HG02623 (cell line): ENCODE data around the gene RAN.
A peak's percentile ranks its signal among the peaks of the same experiment; 100 is the strongest.
"Not testable (repeated sequence)": the region's sequence is repeated elsewhere in the genome, so short reads cannot be mapped to it uniquely, and the experiment has no call there.

Experiments
- ATAC-seq: cut with Tn5 transposase; IDR thresholded peaks from one replicate; pipeline ENCODE4 v1.9.1; 2021; ENCODE audit warnings: moderate library complexity; ENCODE audit not compliant: unreplicated experiment

The RAN gene

GRCh38 chr12:130878193-130879185, 6.6 kb downstream of the RAN start:
- ATAC-seq, result no peak

DNA sequence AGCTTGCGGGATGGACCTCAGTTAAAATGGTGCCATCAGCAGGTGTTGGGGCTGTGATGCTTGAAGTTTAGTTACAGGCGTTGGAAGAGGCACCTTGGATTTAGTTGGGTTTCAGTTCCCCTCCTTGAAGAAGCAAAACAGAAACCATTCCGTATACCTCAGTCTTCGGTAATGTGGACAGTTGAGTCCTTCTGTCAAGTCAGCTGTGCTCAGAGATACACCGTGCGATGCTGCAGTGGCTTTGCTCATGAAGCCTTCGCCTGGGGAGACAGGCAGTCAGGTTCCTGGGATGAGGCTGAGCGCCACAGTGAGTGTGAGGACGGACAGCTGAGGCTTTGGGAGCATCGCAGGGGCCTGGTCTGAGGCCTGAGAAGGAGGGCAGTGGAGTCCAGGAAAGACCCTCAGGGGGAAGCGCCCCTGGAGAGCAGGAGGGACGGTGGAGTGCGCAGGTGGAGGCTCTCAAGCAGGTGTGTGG, 7.4 kb downstream of the RAN start:
- ATAC-seq, result peak; percentile 81

GRCh38 chr12:130879781-130880389, 8.0 kb downstream of the RAN start:
- ATAC-seq, result no peak

- ATAC-seq, result peak; percentile 65
These were observed 8.6 kb downstream of the RAN start for GRCh38 chr12:130880411-130880885.

GRCh38 chr12:130881046-130881445, 9.2 kb downstream of the RAN start:
- ATAC-seq, result no peak

GRCh38 chr12:130881548-130881947, 9.7 kb downstream of the RAN start:
- ATAC-seq, result no peak

DNA sequence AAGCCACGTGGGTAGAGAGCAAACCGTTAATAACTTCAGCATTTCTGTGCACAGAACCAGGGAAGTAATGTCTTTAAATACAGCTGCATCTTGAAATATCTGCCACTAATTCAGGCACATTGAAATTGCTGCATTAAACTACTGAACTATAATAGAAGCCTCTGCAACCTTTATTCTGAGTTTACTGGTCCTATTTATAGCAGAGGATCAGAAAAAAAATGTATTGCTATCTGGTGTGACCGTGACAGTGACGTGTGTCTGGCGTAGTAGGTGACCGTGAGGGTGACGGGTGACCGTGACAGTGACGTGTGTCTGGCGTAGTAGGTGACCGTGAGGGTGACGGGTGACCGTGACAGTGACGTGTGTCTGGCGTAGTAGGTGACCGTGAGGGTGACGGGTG, 15.3 kb downstream of the RAN start:
- not testable (repeated sequence) for ATAC-seq

DNA sequence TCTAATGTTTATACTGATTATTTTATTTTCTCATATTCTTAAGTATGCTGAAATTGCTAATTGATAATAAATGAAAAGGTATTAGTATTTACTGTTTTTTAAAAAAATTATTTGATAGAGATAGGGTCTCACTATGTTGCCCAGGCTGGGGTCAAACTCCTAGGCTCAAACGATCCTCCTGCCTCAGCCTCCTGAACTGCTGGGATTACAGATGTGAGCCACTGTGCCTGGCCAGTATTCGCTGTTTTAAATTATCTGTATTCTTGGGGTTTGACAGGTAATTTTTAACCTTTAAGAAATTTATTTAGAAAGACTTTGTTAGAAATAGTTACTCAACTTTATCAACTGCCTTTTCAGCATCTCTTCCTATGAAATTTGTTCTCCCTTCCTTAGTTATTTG, 32.2 kb downstream of the RAN start:
- no peak for ATAC-seq

GRCh38 chr12:130904936-130905455, 33.1 kb downstream of the RAN start:
- ATAC-seq, result not testable (repeated sequence)

DNA sequence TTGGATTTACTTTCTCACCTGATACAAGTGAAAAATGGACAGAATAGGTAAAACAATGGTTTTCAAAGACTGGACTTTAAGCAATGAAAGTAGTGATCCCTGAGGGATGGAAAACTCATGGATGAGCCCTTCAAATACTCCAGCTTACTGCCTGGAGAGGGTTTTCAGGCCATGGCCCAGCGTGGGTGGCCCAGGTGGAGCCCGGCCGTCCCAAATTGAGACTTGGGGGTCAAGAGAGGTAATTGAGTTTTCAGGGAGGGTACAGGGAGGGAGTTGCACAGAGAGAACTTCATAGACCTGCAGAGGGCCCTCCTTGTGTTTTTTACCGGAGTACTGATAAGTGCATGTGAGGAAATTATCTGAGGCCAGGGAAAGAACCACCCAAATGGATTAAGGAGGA, 37.2 kb downstream of the RAN start:
- no peak for ATAC-seq

GRCh38 chr12:130911193-130911592, 39.3 kb downstream of the RAN start:
- no peak for ATAC-seq

GRCh38 chr12:130911933-130912332, 40.1 kb downstream of the RAN start:
- ATAC-seq, result no peak

- no peak for ATAC-seq
These were observed 44.5 kb downstream of the RAN start for GRCh38 chr12:130916241-130916911.

GRCh38 chr12:130917607-130918006, 45.7 kb downstream of the RAN start:
- ATAC-seq, result no peak

- no peak for ATAC-seq
These were observed 47.2 kb downstream of the RAN start for GRCh38 chr12:130919086-130919485.

- ATAC-seq, result no peak
These were observed 48.3 kb downstream of the RAN start for GRCh38 chr12:130920119-130920703.

- no peak for ATAC-seq
These were observed 49.0 kb downstream of the RAN start for GRCh38 chr12:130920723-130921381.

DNA sequence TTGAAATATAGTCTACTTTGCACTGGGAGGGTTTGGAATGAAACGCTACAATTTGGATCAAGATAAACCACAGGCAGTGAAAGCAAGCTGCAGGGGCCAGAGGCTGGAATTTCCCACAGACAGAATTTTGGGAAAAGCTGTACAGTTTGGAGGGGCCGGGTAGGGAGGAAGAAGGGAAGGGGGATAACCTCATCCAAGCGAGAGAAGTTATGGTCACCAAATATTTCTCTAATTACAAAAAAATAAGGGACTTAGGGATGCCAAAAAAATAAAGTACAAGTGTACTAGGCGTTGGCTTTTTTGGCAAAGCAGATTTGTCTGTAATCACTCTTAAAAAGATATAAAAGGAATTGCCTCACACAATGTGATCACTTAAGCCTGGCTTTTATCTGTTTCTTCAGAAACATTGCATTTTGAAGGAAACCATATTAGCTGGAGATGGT, 50.7 kb downstream of the RAN start:
- no peak for ATAC-seq

DNA sequence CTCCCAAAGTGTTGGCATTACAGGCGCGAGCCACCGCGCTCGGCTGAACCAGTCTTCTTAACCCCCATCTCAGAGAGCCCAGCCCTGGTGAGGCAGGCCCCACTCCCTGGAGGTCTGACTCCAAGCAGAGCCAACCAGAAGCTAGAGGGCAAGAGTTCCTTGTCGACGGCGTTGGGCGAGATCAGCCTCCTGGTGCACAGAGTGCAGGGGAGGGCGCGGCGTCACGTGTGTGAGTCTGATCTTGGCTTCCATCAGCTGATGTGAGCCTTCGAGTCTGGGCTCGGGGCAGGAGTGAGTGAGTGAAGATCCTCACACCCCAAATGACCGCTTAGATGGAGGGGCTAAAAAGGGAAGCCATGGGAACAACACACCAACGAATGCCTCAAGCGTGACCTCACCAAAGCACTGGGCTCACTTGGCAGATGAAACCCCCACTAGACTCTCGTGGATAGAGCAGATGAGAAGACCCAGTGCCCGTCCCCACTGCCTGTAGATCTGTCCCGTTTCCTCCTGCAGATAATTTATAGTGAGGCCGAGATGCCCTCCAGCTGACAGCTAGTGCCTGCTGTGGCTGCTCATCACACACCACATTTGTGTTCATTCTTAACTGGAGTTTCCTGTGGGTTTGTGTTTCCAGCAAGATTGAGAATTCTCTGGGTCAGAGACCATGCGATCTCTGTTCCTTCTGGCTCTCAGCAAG, 53.2 kb downstream of the RAN start:
- ATAC-seq, result no peak

GRCh38 chr12:130925666-130926015, 53.8 kb downstream of the RAN start:
- ATAC-seq, result no peak
